Activated CD4-positive, CD25-positive, alpha-beta regulatory T cell treated with anti-CD3 and anti-CD28 coated beads, Interleukin-2, amount 50 U/mL, for 16 hours (primary cell): ENCODE measurements around the gene TAF1B.

ENCODE experiments used
- DNase-seq: peaks from one replicate; pipeline ENCODE4 v3.0.0-alpha.2; 2020; ENCODE audit warnings: low read depth, low spot score

TAF1B gene

GRCh38 chr2:9983401-9984216, 140.3 kb downstream of the TAF1B start:
- DNase-seq = no peak
